Astrocyte of the cerebellum (primary cell): ENCODE results near the gene CCDC83.
"Not testable (repeated sequence)": the region's sequence is repeated elsewhere in the genome, so short reads cannot be mapped to it uniquely, and the experiment has no call there.

Experiments
- DNase-seq: peaks from one replicate; pipeline ENCODE4 v3.0.0-alpha.2; 2011; ENCODE audit warnings: low read depth
- H3K4me3 ChIP-seq: 2 replicates; pipeline ENCODE4 v1.5.1; 2011; ENCODE audit warnings: mild to moderate bottlenecking, low read depth, low read length, moderate library complexity
- in situ Hi-C: cut with HindIII; loops from 2 replicates; pipeline ENCODE4 v1.10.0; 2017; ENCODE audit warnings: low sequenced_read_pairs
- TF ChIP-seq, protein P1 (sequence below): IDR thresholded peaks from 2 replicates; pipeline ENCODE4 v1.5.1; 2012; ENCODE audit warnings: low read length, low read depth, moderate library complexity, mild to moderate bottlenecking; ENCODE audit errors: missing control alignments

CCDC83 gene

DNA sequence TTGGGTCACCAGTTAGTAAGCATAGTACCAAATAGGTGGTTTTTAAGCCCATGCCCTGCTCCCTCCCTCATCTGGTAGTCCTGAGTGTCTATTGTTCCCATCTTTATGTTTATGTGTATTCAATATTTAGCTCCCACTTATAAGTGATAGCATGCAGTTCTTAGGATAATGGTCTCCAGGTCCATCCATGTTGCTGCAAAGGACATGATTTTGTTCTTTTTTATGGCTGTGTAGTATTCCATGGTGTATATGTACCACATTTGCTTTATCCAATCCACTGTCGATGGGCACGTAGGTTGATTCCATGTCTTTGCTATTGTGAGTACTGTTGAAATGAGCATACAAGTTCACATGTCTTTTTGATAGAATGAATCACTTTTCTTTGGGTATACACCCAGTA, 26.0 kb upstream of the CCDC83 start:
- DNase-seq, result no peak
- no peak overlapping the region for H3K4me3 ChIP-seq
- in situ Hi-C loops, result no loop called here
- TF ChIP-seq, protein P1, sequence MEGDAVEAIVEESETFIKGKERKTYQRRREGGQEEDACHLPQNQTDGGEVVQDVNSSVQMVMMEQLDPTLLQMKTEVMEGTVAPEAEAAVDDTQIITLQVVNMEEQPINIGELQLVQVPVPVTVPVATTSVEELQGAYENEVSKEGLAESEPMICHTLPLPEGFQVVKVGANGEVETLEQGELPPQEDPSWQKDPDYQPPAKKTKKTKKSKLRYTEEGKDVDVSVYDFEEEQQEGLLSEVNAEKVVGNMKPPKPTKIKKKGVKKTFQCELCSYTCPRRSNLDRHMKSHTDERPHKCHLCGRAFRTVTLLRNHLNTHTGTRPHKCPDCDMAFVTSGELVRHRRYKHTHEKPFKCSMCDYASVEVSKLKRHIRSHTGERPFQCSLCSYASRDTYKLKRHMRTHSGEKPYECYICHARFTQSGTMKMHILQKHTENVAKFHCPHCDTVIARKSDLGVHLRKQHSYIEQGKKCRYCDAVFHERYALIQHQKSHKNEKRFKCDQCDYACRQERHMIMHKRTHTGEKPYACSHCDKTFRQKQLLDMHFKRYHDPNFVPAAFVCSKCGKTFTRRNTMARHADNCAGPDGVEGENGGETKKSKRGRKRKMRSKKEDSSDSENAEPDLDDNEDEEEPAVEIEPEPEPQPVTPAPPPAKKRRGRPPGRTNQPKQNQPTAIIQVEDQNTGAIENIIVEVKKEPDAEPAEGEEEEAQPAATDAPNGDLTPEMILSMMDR, result no peak

DNA sequence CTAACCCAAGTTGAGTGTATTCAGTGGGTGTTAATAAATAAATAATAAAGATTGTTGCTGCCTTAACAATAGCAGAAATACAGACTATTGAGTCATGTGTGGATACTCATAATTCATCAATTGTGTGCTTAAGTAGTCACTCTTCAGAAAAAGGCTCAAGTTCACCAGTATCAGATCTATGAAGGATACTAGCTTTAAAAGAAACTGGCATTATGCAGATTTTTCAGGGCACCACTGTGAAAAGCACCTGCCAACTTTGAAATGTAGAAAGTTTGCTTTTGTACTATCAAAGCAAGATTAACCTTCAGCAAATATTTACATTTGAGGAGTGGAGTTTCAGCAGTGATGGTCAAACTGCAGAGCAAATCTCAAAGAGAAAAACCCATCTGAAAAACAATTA, 24.1 kb upstream of the CCDC83 start:
- no peak overlapping the region for H3K4me3 ChIP-seq
- DNase-seq, result no peak
- in situ Hi-C loops, result no loop called here
- TF ChIP-seq, protein P1, result no peak

DNA sequence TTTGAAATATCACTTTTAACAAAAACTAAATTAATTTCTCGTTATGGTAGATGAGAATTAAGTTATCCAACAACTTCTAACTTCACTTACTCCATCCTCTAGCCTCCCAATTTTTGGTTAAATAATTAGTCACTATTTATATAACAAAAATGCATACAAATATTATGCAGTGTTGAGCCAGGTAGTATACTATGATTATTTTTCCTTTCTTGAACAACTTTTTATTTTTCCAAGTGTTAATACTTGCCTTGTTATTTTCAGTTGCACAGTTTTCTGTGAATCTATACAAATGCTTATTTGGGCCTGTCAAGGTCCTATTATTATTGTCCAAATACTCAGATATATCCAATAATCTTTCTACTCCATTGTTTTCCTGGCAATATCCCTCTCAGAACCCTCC, 19.9 kb upstream of the CCDC83 start:
- DNase-seq, result no peak
- in situ Hi-C loops, result no loop called here
- TF ChIP-seq, protein P1, result no peak
- H3K4me3 ChIP-seq, result no peak overlapping the region

DNA sequence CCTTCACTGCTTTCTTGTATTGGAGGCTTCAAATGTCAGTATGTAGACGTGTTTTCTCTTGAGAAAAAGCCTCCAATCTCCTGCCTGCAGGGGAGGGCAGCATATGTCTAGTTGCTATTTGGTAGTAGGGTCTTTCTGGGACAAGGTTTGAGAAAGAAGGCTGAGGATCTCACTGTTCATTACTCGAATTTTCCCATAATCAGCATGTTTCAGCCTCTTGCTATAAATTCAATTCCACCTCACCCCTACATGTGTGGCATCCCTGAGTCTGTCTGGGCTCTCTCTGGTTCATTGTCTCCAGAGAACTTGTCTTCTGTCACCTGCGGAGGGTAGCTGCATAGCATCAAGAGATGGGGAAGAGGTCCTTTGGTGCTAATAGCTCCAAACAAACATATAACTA, 19.5 kb upstream of the CCDC83 start:
- DNase-seq, result no peak
- TF ChIP-seq, protein P1, result no peak
- no peak overlapping the region for H3K4me3 ChIP-seq
- in situ Hi-C loops, result no loop called here

DNA sequence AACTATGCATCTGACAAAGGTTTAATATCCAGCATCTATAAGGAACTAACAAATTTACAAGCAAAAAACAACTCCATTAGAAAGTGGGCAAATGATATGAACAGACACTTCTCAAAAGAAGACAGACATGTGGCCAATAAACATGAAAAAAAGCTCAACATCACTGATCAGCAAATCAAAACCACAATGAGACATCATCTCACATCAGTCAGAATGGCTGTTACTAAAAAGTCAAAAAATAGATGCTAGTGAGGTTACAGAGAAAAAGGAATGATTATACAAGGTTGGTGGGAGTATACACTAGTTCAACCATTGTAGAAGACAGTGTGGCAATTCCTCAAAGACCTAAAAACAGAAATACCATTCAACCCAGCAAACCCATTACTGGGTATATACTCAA, 14.3 kb upstream of the CCDC83 start:
- in situ Hi-C loops, H3K4me3 ChIP-seq, DNase-seq: not testable (repeated sequence)

DNA sequence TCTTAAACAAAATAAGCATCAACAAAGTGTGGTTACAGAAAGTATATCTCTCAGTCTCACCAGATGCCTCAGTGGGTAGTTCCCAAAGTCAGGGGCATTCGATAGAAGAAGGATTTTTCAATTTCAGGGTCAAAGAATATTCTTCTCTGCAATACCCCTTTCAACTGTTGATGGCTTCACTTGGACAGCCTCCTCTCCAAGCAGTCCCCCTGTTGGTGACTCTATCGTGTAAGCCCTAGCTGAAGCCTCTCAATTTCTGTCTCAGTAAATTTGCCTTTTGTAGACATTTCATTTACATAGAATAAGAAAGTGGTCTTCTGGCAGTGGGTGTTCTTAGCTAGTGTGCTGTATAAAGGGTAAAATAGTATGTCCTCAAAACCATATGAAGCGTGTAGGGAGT, 11.3 kb upstream of the CCDC83 start:
- in situ Hi-C loops, result no loop called here

DNA sequence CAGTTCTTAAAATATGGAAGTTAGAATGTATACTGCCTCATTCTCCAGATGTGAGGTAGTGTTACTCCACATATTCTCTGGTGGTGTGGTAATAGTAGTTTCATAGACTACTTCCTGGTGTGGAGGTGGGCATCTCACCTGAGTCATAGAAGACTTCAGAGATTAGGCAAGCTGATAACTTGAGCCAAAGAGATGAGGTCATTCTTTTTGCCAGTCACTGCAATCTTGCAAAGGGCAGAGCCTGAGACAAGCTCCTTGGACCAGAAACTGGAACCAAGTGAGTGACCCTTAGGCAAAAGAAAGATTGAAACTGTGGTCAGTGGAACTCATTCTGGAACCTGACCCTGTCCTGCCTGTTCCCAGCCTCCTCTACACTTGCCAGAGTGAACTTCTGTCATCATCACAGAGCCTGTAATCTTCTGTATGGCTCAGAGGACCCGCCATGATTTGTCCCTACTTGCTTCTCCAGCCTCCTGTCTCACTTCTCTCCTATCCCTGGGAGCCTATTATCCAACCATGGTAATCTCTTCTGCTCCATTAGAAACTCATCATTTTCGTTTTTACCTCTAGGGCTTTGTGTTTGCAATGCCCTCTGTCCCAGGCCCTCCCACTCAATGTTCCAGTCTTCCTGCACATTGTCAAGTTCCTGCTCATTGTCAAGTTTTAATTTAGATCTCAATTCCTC, 10.6 kb upstream of the CCDC83 start:
- no peak overlapping the region for H3K4me3 ChIP-seq
- no peak for DNase-seq
- TF ChIP-seq, protein P1, result no peak
- in situ Hi-C loops, result no loop called here

More for the DNA sequence above, 11.3 kb upstream of the CCDC83 start:
- no peak overlapping the region for H3K4me3 ChIP-seq
- TF ChIP-seq, protein P1, result no peak
- no peak for DNase-seq
